SW 1271 (cell line): ENCODE results near the gene SKOR1.

Experiments used
- DNase-seq, 2 experiments: peaks; one replicate each; lab custom pipeline; 2025; lab: John Stamatoyannopoulos, UW

SKOR1 gene

DNA sequence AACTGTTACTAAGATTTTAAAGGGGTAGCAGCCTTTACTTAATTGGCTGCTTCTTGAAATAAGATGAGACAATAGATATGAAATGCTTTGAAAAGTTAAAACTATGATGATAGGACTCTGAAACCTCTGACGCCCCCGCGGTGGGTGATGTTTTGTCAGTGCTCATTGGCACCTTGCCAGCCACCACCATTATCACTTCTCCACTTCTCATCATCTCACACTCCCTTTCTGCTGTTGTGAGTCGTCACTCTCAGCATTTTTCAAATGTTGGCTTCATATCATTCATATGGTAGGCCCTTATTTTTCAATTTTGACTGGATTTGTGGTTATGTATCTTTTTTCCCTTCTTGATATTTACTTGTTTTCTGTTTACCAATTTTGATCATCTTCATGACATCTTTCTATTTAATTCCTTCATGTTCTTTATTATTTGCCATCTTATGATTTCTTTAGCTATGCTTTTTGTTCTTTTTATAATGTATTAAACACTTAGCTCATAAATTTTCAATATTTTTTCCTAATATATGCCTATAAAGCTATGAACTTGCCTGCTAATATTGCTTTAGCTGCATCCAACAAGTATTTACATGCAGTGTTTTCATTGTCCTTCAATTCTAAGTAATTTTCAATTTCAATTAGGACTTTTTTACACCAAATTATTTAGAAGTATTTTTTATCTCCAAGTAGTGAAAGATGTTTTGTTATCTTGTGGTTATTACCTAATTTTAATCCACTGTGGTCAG is 30.3 kb upstream of the SKOR1 start:
- no peak for DNase-seq

DNA sequence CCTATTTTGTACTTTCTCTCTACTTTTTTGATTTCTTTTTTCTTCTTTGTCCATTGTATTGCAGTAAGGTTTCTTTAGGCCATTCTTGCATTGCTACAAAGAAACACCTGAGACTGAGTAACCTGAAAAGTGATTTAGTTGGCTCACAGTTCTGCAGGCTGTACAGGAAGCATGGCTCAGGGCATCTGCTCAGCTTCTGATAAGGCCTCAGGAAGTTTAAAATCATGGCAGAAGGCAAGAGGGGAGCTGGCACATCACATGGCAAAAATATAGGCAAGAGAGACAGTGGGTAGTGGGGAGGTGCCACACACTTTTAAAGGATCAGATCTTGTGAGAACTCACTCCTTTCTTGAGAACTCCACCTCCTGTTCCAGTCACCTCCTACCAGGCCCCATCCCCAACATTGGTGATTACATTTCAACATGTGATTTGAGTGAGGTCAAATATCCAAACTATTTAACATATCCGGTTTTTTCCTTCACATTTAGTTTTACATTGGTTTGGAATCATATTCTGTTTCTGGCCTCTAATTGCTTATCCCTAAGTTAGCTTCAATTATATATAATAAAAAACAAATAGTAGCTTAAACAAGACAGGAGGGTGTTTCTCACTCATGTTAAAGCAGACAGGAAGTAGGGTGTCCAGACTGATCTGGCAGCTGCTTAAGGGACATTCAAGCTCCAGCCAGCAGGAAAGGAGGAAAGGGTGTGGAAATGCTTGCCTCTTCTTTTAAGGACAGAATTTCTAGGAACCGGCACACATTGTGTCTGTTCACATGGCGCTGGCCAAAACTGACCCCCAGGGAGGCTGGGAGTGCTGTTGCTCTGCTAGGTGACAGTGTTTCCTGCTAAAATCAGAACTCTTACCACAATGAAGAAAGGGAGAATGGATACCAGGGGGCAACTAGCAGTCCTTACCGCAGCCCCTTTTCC is 28.8 kb upstream of the SKOR1 start:
- DNase-seq = no peak

DNA sequence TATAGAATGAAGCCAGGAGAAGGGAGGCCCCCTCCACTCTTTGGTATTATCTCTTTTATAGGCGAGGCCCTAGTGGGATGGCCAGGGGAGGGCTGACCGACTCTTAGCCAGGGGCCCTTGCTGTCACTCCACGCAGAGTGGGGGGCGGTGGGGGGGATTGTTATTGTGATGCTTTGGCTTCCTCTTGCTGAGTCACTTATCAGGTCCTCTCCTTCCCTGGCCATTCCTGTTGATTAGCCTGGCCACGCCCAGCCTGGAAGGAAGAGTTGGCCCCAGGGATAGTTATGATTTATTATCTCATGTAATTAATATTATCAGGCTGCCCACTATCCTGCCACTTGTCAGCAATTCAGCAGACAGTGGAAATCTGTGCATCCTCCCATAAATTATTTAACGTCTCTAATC is 25.5 kb upstream of the SKOR1 start:
- no peak for DNase-seq

DNA sequence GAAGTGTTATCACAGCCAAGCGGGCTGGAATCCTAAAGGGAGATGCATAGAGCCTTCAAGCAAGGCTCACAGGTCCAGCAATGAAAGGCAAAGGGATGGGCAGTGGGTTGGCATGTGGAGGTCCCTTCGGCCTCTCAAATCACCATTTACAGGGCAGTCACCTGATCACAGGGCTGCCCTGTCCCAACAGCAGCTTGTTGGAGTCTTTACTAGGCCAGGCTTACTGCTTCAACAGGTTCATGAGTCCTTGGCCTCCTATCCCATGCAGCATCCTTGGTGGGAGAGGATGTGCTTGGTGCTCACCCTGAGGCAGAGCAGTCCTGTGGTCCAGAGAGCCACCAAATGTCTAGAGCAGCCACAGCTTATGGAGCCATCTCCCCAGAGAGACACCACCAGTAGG is 24.2 kb upstream of the SKOR1 start:
- no peak for DNase-seq

DNA sequence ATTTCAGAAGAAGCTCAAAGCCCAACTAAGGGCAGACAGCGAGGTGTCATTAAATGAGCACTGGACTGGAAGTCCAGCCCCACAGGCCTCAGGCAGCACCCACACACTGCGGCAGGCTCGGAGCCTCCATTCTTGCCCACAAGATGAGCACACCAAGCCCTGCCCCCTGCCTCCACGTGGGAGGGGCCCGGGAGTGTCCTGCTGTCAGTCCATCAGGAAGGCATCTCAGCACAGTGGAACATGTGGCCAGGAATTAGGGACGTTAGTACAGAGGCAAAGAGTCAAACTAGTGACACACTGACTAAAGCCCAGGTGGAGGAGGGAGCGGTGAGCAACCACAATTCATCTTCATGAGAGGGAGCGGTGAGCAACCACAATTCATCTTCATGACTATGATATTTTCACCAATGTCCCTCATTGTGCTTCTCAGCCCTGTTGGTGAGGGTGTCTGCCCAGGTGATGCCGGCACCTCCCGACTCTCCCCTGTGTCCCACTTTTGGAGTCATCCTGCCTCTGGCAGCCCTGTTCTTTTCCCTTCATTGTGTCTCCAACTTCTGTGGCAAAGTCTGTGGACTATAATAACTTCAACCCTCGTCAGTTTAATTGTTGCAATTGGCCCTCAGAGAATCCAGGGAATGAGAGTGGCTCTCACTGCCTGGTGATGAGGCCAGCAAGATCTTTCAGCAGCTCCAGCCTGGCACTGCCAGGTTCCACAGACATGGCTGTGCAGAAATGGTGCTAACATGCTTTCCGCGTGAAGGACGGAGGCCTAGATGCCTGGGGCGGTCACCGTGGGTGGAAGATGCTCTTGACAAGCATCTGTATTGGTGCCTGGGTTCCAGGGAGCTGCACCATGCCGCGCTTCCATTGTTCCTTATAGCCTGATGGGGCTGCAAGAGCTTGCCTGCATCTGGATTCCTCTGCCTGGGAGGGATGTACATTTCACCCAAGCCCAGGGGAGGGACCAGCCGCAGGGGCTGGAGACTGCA is 23.1 kb upstream of the SKOR1 start:
- DNase-seq = no peak

DNA sequence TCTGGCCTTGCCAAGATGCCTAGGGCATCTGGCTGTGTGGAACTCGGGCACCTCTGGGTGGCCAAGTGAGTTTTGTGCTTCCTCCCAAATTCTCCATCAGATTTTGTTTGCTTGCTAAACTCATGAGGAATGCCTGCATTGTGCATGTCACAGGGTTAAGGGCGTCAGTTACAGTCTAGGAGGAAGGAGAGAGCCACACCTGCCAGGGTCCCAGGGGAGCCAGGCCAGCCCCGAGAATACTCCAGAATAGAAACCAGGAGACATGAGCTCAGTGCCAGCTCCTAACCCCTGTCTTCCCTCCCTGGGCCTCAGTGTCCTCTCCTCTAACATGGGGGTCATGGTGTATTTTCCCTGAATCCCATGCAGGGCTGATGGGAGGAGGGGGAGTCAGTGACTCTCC is 22.0 kb upstream of the SKOR1 start:
- no peak for DNase-seq

DNA sequence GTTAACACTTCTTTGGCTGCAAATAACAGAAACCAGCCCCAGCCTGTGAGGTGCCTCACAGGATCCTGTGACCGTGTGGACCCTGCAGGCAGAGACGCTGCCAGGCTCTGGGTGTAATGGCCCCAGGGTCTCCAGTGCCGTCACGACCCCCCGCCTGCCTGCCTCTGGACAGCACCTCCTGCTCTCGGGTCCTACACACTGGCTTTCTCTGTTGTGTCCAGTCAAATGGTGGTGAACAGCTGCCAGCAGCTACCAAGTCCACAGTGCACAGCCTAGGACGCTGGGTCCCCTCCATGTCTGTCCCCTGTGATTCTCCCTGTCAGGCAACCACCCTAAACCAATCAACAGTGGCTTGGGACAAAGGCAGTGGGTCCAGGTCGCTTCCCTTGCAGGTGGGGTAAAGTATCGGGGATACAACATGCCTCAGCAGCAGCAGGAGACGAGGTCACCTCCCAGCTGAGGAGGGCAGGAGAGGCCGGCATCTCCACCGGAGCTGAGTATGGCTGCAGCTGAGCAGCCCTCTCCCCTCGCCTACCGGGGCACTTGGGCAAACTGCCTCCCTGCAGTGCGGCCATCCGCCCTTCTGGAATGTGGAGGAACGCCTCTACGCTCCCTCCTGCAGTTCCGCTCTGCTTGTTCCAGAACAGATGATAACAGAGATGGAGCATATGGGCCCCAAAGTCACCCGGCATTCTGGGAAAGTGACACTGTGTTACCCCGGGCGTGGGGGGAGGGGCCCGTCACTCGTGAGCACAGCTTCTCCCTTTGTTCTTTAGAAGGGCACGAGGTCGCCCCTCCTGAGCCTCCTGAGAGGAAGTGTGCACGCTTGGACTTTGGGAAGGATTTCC is 21.1 kb upstream of the SKOR1 start:
- no peak for DNase-seq

DNA sequence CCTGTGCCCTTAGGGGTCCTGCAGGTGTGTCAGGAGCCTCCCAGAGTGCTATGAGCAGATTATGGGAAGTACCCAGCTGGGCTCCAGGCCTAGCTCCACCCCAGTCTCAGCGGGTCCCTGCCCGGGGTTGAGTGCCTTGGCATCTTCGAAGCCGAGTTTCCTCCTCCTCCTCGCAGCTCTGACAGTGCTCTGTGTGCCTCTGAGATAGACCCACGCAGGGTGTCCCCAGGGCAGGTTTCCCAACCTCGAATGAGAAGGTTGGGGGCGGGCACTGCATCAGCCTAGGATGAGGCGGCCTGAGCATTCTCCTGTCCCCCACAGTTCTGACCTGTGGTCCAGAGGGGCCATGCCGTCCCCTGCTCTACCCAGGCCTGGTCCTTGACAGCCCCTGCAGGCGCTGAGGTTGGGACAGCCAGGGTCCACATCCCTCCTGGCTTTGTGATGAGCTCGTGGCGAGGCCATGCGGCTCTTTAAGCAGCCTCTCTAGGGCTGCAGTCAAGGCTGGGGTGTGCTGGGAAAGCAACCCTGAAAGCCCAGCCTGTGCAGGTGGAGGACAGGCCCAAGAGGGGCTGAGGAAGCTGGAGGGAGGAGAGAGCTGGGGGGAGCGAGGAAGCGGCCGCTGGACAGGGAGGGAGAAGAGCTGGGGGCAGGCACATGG is 20.2 kb upstream of the SKOR1 start:
- no peak for DNase-seq

DNA sequence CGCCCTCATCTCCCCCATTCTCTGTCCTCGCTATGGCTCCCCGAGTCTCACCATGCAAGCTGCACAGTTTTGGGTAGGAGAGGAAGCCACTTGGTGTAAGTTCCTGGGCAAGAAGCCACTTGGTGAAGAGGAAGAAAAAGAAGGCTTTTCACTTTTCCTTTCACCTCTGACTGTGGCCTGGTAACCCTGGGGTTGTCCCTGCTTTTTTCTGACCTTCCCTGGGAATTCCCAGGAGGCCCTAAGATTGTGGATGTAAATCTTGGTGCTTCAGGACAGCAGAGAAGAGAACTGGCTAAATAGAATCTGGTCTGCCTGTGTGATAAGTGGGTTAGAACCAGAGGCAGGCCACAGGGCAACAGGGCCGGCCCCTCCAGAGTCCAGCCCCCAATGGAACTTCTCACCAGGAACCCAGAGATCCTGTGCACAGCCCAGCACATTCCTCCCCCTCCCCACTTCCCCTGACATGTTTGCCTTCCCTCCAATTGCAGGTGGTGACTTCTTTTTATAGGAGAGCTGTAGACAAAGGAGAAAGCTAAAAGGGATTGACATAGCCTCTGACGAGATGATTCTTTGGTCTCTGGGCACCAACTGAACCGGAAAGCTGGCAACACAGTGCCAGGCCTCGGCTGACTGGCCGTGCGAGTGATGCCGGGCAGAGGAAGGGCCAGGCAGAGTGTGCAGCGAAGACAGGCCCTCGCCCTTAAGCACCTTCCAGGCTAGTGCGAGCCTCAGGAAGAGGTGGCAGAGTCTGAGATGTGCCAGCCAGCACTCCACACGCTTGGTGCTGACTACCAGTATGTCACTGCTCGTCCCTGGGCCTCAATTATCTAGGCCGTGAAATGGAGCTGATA is 19.4 kb upstream of the SKOR1 start:
- no peak for DNase-seq

DNA sequence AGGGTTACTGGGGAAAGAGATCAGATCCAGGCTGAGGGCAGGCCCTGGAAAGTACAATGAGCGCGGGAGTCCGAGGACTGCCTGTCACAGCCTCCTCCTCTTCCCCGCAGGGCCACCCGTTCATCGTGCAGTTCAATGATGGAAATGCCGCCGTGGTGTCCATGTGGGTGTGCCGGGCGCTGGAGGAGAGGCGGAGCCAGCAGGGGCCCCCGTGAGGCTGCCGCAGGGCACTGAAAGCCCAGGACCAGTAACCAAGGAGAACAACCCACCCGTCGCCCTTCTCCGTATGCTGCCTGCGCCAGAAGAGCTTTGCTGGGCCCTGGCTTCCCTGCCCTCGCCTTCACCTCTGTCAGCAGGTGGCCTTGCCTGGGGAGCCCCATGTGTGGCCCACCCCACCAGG is 18.8 kb upstream of the SKOR1 start:
- no peak for DNase-seq

DNA sequence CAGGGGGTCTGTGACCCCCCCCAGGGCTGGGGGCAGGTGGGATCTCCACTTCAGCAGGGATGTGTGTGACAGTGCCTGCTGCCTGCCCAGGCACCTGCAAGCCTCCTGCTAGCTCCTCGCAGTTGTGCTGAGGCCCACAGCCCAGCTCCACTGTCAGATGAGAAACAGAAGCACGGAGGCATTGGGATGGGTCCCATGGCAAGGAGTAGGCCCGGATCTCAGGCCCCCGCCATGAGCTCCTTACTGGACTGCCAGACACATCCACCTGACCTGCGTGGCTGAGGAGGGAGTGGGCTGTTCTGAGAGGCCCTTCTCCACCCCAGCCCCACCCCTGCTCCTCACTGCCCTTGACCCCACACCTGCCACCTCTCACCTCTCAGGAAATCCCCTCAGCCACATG is 18.2 kb upstream of the SKOR1 start:
- no peak for DNase-seq

DNA sequence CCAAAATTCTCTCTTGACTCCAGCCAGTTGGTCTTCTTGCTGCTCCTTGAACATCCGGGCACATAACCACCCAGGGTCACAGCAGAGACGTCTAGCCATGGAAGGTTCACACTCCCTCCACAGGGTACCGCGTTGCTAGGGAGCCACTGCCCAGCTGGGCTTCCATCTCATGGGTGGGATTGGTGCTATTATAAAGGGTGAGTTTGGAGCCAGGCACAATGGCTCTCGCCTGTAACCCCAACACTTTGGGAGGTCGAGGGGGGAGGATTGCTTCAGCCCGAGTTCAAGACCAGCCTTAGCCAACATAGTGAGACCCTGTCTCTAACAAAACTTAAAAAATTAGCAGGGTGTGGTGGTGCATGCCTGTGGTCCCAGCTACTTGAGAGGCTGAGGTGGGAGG is 17.5 kb upstream of the SKOR1 start:
- DNase-seq = no peak

DNA sequence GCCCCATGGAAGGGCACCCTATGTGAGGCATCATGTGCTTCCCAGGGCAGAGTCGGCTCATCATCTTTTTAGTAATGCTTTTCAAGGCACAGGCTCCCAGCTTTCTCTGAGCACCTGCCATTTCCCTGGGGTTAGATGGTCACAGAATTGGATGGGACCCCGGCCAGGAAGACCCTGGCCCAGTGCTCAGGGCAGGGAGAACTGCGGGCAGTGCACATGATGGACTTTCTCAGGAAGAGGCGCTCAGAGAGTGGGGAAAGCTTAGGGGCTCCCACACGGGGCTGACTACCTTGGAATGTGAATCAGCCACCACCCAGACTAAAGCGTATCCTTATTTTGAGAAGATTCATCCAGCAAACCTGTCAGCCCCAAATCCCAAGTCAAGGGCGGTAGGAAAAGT is 16.5 kb upstream of the SKOR1 start:
- DNase-seq = no peak

DNA sequence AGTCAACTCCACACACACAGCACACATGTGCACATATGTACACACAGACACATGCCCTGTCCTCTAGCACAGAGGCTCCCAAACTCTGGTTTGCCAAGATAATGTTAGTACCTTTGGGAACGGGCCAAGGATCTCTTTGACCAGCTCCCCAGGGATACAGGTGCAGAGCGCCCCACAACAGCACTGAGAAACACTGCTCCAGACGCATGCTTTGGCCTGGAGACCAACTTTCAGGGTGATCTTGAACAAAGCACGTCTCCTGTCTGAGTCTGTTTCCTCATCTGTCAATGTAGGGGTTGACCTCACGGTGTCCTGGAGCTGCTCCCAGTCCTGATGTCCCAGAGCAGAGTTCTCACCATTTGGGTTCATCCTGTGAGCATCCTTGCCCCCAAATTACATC is 15.9 kb upstream of the SKOR1 start:
- no peak for DNase-seq

DNA sequence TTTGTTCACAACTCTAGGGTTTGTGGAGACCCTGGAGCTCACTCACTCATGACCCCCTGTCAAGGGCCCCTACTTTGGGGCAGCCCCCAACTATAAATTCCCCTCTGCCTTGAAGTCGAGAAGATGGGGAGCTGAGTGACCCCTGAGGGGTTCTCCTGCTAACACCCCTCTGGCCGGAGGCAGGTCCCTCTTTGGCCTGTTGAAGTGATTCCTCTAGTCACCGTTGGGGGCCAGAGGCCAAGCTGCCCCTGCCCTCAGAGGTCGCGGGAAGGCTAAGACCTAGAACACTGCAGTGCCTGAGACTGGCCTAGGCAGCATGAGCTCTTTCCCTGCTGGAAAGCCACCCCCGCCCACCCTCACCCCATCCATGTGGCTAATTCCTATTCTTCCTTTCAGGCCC is 15.4 kb upstream of the SKOR1 start:
- DNase-seq = no peak

DNA sequence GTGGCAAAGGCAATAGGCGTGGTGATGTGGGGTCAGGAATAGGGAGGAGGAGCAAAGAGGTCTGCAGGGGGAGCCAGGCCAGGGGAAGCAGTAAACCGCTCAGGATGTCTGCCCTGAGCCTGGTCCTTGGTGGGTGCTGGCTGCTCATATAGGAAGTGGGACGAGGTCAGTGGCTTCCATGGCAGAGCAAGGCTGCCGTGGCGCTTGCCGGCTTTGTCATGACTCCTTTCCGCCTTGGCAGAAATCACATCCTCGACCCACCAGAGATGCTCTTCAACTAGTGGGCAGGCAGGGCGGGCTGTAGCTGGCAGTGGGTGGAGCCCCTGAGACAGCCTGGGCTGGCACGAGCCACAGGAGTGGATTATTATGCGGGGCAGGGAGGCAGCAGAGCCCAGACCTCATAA is 13.1 kb upstream of the SKOR1 start:
- no peak for DNase-seq

DNA sequence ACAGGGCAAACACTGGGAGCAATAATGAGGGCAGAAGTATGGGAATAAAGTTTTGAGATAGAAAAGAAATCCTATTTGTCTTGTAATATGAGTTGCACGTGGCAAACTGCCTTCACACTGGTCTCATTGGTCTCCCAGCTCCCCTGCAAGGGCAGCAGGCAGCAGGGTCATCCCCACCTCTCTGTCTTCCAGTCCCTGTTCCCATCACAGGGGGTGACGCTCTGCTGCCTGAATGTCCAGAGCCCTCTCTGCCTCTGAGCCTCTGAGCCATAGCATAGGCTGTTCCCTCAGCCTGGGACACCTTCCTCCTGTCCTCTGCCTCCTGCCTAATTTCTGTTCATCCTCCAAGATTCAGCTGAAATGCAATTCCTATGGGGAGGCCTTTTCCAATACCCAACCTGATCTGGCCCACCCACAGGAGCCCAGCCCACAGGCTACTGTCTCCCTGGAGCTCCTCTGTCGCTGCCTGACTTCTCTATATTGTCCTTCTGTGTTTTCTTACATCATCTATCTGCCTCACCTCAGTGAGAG is 12.1 kb upstream of the SKOR1 start:
- DNase-seq = no peak

DNA sequence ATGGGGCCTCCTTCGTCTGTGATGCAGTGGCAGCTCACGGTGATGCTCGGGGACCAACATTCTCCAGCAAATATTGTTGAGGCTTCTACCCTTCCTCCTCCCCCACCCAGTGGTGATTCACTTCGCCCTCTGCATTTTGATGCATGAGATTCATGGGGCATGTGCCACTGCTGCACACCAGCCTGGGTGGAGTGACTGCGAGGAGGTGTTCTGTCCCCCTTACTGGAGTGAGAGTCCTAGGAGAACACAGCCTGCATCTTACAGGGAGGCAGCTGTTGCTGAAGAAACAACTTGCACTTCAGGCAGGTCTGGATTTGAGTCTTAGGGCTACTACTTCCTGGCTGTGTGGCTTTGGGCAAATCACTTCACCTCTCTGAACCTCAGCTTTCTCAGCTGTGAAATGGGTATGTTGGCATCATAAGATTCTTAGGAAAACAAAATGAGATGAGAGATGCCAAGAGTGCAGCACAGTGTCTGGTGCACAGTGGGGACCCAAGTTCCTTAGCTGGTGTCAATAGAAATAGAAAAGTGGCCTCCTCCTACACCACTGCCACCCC is 10.2 kb upstream of the SKOR1 start:
- DNase-seq = no peak

DNA sequence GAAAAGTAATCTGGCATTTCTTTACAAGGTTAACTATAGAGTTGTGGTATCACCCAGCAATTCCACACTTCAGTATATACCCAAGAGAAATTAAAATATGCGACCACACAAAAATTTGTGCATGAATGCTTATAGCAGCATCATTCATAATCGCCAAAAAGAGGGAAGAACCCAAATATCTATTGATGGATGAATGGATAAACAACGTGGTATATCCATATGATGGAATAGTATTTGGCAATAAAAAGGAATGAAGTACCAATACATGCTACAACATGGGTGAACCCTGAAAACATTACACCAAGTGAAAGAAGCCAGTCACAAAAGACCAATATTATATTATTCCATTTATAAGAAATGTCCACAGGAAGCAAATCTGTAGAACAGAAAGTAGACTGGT is 8.6 kb upstream of the SKOR1 start:
- DNase-seq = no peak
